ENCODE data around the gene SHANK2.

Gene SHANK2

DNA sequence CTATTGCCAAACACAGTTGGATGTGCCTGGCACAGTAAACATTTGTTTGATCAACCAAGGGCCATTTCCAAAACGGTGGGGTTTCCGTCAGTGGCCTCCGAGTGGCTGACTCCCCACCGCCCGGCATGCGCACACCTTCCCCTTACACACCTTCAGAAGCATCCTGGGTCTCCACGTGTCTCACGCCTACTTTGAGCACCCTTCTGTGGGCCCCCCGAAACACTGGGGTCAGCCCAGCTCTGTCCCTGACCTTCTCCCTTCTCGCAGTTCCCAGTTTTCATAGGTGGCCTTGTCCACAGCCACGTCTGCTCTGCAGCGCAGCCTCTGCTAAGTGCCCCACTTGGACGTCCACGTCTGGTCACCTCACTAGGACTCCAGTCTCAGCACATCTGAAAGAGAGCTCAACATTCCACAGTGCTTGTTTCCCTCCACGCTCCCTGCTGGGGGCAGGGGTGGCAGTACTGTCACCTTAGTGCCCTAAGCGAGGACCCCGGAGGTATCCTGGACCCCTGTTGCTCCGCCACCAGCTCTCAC lies 13.2 kb upstream of the SHANK2 start:
- Histone ChIP-seq H4K20me1 (ENCODE audit: low read depth, low read length) (no peaks in the 10 kb centered on the region), H3K9ac (ENCODE audit: low read length) (no peak overlapping the region), H3K4me3 (ENCODE audit: insufficient read depth, low read length, poor library complexity, severe bottlenecking) (no peak overlapping the region), H3K27me3 (ENCODE audit: low read length) (no peaks in the 10 kb centered on the region), H3K27ac (ENCODE audit: low read depth, low read length) (no peak overlapping the region), H3K79me2 (ENCODE audit: insufficient read depth, low read length) (no peaks in the 10 kb centered on the region), H3K4me2 (ENCODE audit: low read depth, low read length, poor library complexity, severe bottlenecking) (no peak overlapping the region), H3F3A (ENCODE audit: insufficient read depth) (no peaks in the 10 kb centered on the region), H3K36me3 (ENCODE audit: low read length) (no peaks in the 10 kb centered on the region), H3K9me3 (ENCODE audit: insufficient read depth, low read length) (no peaks in the 10 kb centered on the region), H3K9me2 (replicated peaks; ENCODE audit: insufficient read depth, low read length) (no peaks in the 10 kb centered on the region), H2AFZ (ENCODE audit: low read depth, low read length, severe bottlenecking) (no peak overlapping the region)
- no peak for TF ChIP-seq EZH2phosphoT487 (conservative IDR thresholded peaks at IDR 0.05; ENCODE audit: low read length)
- TF ChIP-seq, protein P1, sequence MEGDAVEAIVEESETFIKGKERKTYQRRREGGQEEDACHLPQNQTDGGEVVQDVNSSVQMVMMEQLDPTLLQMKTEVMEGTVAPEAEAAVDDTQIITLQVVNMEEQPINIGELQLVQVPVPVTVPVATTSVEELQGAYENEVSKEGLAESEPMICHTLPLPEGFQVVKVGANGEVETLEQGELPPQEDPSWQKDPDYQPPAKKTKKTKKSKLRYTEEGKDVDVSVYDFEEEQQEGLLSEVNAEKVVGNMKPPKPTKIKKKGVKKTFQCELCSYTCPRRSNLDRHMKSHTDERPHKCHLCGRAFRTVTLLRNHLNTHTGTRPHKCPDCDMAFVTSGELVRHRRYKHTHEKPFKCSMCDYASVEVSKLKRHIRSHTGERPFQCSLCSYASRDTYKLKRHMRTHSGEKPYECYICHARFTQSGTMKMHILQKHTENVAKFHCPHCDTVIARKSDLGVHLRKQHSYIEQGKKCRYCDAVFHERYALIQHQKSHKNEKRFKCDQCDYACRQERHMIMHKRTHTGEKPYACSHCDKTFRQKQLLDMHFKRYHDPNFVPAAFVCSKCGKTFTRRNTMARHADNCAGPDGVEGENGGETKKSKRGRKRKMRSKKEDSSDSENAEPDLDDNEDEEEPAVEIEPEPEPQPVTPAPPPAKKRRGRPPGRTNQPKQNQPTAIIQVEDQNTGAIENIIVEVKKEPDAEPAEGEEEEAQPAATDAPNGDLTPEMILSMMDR (IDR thresholded peaks at IDR 0.05; ENCODE audit: insufficient read depth, low read length, poor library complexity, severe bottlenecking), result no peak

GRCh38 chr11:71263386-71263785 lies 11.0 kb upstream of the SHANK2 start:
- H3F3A ChIP-seq (ENCODE audit: insufficient read depth), result no peaks in the 10 kb centered on the region
- no peaks in the 10 kb centered on the region for H3K9me3 ChIP-seq (ENCODE audit: insufficient read depth, low read length)
- no peaks in the 10 kb centered on the region for H3K79me2 ChIP-seq (ENCODE audit: insufficient read depth, low read length)
- TF ChIP-seq, protein P1 (IDR thresholded peaks at IDR 0.05; ENCODE audit: insufficient read depth, low read length, poor library complexity, severe bottlenecking), result no peak
- no peak for TF ChIP-seq EZH2phosphoT487 (conservative IDR thresholded peaks at IDR 0.05; ENCODE audit: low read length)
- no peak overlapping the region for H3K9ac ChIP-seq (ENCODE audit: low read length)
- no peaks in the 10 kb centered on the region for H3K27me3 ChIP-seq (ENCODE audit: low read length)
- no peaks in the 10 kb centered on the region for H4K20me1 ChIP-seq (ENCODE audit: low read depth, low read length)
- H3K27ac ChIP-seq (ENCODE audit: low read depth, low read length), result no peak overlapping the region
- no peaks in the 10 kb centered on the region for H3K36me3 ChIP-seq (ENCODE audit: low read length)
- no peak overlapping the region for H3K4me3 ChIP-seq (ENCODE audit: insufficient read depth, low read length, poor library complexity, severe bottlenecking)
- no peak overlapping the region for H3K4me2 ChIP-seq (ENCODE audit: low read depth, low read length, poor library complexity, severe bottlenecking)
- H2AFZ ChIP-seq (ENCODE audit: low read depth, low read length, severe bottlenecking), result no peak overlapping the region
- H3K9me2 ChIP-seq (replicated peaks; ENCODE audit: insufficient read depth, low read length), result no peaks in the 10 kb centered on the region

DNA sequence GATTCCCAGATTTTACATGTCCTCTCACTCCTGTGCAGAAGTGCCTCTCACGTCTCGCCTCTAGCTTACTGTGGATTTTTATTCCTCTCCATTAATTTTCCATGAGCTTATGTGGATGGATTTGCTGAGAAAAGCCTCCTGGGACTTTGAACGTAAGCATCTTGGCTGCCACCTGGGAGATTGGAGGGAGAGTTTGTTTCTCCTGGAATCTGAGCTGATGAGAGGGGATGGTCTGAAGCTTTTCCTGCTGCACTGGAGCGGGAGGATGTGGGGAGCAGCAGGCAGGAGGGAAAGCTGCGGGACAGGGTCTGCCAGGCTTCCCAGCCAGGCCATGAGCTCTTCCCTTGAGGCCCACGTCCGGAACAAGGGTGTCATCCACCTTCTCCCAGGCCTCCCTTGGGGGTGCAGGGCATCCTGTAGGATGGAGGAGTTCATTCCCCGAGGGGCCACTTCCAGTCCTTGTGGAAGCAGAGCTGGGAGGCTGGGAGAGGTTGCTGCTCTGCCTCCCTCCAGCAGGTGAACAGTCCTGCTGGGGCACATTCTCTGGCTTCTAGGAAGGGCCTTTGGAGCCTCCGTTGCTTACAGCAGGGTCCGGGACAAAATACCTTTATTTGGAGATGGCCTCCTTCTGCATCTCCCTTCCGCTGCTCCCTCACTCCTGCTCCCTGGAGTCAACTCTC lies 3.6 kb upstream of the SHANK2 start:
- TF ChIP-seq, protein P1 (IDR thresholded peaks at IDR 0.05; ENCODE audit: insufficient read depth, low read length, poor library complexity, severe bottlenecking), result no peak
- no peak for TF ChIP-seq EZH2phosphoT487 (conservative IDR thresholded peaks at IDR 0.05; ENCODE audit: low read length)
- H3K27ac ChIP-seq (ENCODE audit: low read depth, low read length), result no peak overlapping the region
- H3K4me2 ChIP-seq (ENCODE audit: low read depth, low read length, poor library complexity, severe bottlenecking), result no peak overlapping the region
- 0 out of 2 replicates have a peak, but pooled peaks cover 6% of the 10 kb centered on the region for H3F3A ChIP-seq (ENCODE audit: insufficient read depth)
- no peak overlapping the region for H3K9ac ChIP-seq (ENCODE audit: low read length)
- H2AFZ ChIP-seq (ENCODE audit: low read depth, low read length, severe bottlenecking), result no peak overlapping the region
- H3K9me3 ChIP-seq (ENCODE audit: insufficient read depth, low read length), result no peaks in the 10 kb centered on the region
- no peaks in the 10 kb centered on the region for H3K36me3 ChIP-seq (ENCODE audit: low read length)
- no peaks in the 10 kb centered on the region for H3K27me3 ChIP-seq (ENCODE audit: low read length)
- H4K20me1 ChIP-seq (ENCODE audit: low read depth, low read length), result no peaks in the 10 kb centered on the region
- no peaks in the 10 kb centered on the region for H3K9me2 ChIP-seq (replicated peaks; ENCODE audit: insufficient read depth, low read length)
- H3K79me2 ChIP-seq (ENCODE audit: insufficient read depth, low read length), result no peaks in the 10 kb centered on the region
- no peak overlapping the region for H3K4me3 ChIP-seq (ENCODE audit: insufficient read depth, low read length, poor library complexity, severe bottlenecking)
